GM12878 (cell line): Measurements from ENCODE around the gene HIVEP1. TPM values are rescaled to one million over a fixed set of nuclear protein-coding genes. Genes with fewer than 3 reads are reported as not detected.

Experiments
- ATAC-seq: fragments of 200-7000 bp; cut with Tn5 transposase; 3 replicates; pipeline ENCODE4 v1.9.1; 2020; ENCODE audit warnings: mild to moderate bottlenecking, moderate library complexity
- BruUV-seq: library from RNA; stranded (reverse); fragments of 400-500 nt; replicated peaks from 2 replicates; lab custom pipeline; 2021; lab: Mats Ljungman, UMichigan
- CTCF ChIA-PET: fragments of 300-600 bp; sonication (Branson Sonifier 250); formaldehyde crosslinking; extraction: SDS; loops from one replicate; lab custom pipeline; 2021; ENCODE audit warnings: inconsistent platforms; lab: Yijun Ruan, JAX
- POLR2A ChIA-PET: fragments of 350-600 bp; formaldehyde crosslinking; extraction: SDS; loops from one replicate; lab custom pipeline; 2021; ENCODE audit warnings: inconsistent platforms; lab: Charles Lee
- RAD21 ChIA-PET: fragments of 300-600 bp; sonication (Branson Sonifier 250); formaldehyde crosslinking; loops from one replicate; lab custom pipeline; 2023; ENCODE audit warnings: antibody characterized with exemption; ENCODE audit not compliant: unreplicated experiment; lab: Charles Lee
- SMC1A ChIA-PET: fragments of 300-600 bp; sonication (Branson Sonifier 250); formaldehyde crosslinking; loops from one replicate; lab custom pipeline; 2023; ENCODE audit not compliant: unreplicated experiment, uncharacterized antibody; lab: Charles Lee
- DNase-seq: peaks from one replicate; pipeline ENCODE4 v3.0.0-alpha.2; 2011; ENCODE audit warnings: low read depth, low spot score
- FAIRE-seq: peaks from 3 replicates; lab custom pipeline; 2011; peaks lifted over from hg19 to GRCh38; lab: Jason Lieb, UNC
- H2AFZ ChIP-seq: 2 replicates; pipeline ENCODE4 v1.6.0; 2011; ENCODE audit warnings: low read depth, low read length, control low read depth; ENCODE audit not compliant: control insufficient read depth
- H3K27ac ChIP-seq: 2 replicates; pipeline ENCODE4 v1.5.1; 2011; ENCODE audit warnings: control low read depth; ENCODE audit not compliant: control insufficient read depth, insufficient read depth
- H3K27me3 ChIP-seq, 2 experiments: replicated peaks in 1 of 2; 2 replicates each; pipeline versions ENCODE4 v1.6.0 to v1.6.1; 2011; ENCODE audit warnings: low read length in 1 of 2; ENCODE audit not compliant: control insufficient read depth in 2 of 2, insufficient read depth in 2 of 2
- H3K36me3 ChIP-seq, 2 experiments: 2 replicates each; pipeline ENCODE4 v1.5.1; 2011; ENCODE audit warnings: low read length in 1 of 2; ENCODE audit not compliant: control insufficient read depth in 2 of 2, insufficient read depth in 2 of 2
- H3K4me1 ChIP-seq: 2 replicates; pipeline ENCODE4 v1.6.1; 2011; ENCODE audit warnings: mild to moderate bottlenecking, low read length, moderate library complexity, mixed read lengths; ENCODE audit not compliant: control insufficient read depth, insufficient read depth
- H3K4me2 ChIP-seq: 2 replicates; pipeline ENCODE4 v1.6.0; 2011; ENCODE audit warnings: control low read depth; ENCODE audit not compliant: control insufficient read depth, insufficient read depth
- H3K4me3 ChIP-seq: fragments of 200-600 bp; sonication (generic); 2 replicates; pipeline ENCODE4 v1.5.1; 2016
- H3K79me2 ChIP-seq: 2 replicates; pipeline ENCODE4 v1.6.0; 2011; ENCODE audit warnings: low read length; ENCODE audit not compliant: control insufficient read depth, insufficient read depth
- H3K9ac ChIP-seq: 2 replicates; pipeline ENCODE4 v1.8.0; 2011; ENCODE audit warnings: low read length, control low read depth, mixed read lengths; ENCODE audit not compliant: control insufficient read depth, insufficient read depth
- H3K9me3 ChIP-seq: replicated peaks from 3 replicates; pipeline ENCODE4 v1.5.1; 2011; ENCODE audit warnings: mild to moderate bottlenecking, low read length; ENCODE audit not compliant: control insufficient read depth, insufficient read depth
- H4K20me1 ChIP-seq: 2 replicates; pipeline ENCODE4 v1.6.0; 2011; ENCODE audit not compliant: control insufficient read depth, insufficient read depth
- BCL3 ChIP-seq: IDR thresholded peaks from 2 replicates; pipeline ENCODE4 v1.6.1; 2011; ENCODE audit warnings: borderline replicate concordance, low read depth, mild to moderate bottlenecking, moderate library complexity, low read length; ENCODE audit not compliant: insufficient read depth, poor library complexity, severe bottlenecking
- BMI1 ChIP-seq: fragments of 450-650 bp; IDR thresholded peaks from 2 replicates; pipeline ENCODE4 v1.6.1; 2016; ENCODE audit warnings: mild to moderate bottlenecking, moderate library complexity, borderline replicate concordance
- CHD2 ChIP-seq: IDR thresholded peaks from 2 replicates; pipeline ENCODE4 v1.6.1; 2011; ENCODE audit warnings: low read depth, low read length, improper control_type of control experiment, borderline replicate concordance
- E4F1 ChIP-seq: fragments of 450-650 bp; IDR thresholded peaks from 2 replicates; pipeline ENCODE4 v1.6.1; 2018; ENCODE audit warnings: borderline replicate concordance, mild to moderate bottlenecking; ENCODE audit not compliant: partially characterized antibody
- HCFC1 ChIP-seq: fragments of 150-350 bp; IDR thresholded peaks from 2 replicates; pipeline ENCODE4 v1.6.1; 2014; ENCODE audit warnings: low read length
- SMARCA5 ChIP-seq: fragments of 450-650 bp; IDR thresholded peaks from 2 replicates; pipeline ENCODE4 v1.6.1; 2017; ENCODE audit warnings: mild to moderate bottlenecking
- YY1 ChIP-seq: IDR thresholded peaks from 2 replicates; pipeline ENCODE4 v1.6.1; 2011; ENCODE audit warnings: low read depth, mild to moderate bottlenecking, low read length
- ZZZ3 ChIP-seq: IDR thresholded peaks from 2 replicates; pipeline ENCODE4 v1.6.1; 2011; ENCODE audit warnings: low read depth; ENCODE audit not compliant: control insufficient read depth, insufficient read length
- WGBS: methylation state at CpG from one replicate; pipeline ENCODE4 v1.1.6; 2016; ENCODE audit warnings: low lambda C conversion rate; ENCODE audit not compliant: insufficient replicate concordance, insufficient coverage; ENCODE audit errors: missing lambda C conversion rate; 5-methylcytosine and 5-hydroxymethylcytosine counted together
- in situ Hi-C: fragments of 300-500 bp; cut with MboI; formaldehyde crosslinking; loops from 9 replicates; pipeline ENCODE4 v1.14.3; 2018; ENCODE audit warnings: mixed read lengths
- intact Hi-C: fragments of 100-400 bp; cut with micrococcal nuclease; formaldehyde crosslinking; loops from one replicate; pipeline ENCODE4 v1.14.2; 2022; ENCODE audit not compliant: unreplicated experiment
- polyA plus RNA-seq, 11 experiments: library from polyadenylated mRNA; depleted of rRNA in 4 of 11; unstranded in 6 of 11; stranded (reverse) in 5 of 11; fragments of >200 nt; fragmentation: Nextera tagmentation in 4 of 11; fragmentation: Illumina TruSeq in 1 of 11; extraction: Ambion mirVana in 4 of 11; extraction: Trizol in 1 of 11; gene quantifications; 1 replicate in 1 of 11; 2 replicates in 10 of 11; pipeline versions ENCODE4 v1.2.1 to v1.2.3, GENCODE V29; 2011 to 2016; ENCODE audit warnings: inconsistent platforms in 2 of 11, missing spikeins in 2 of 11, low read depth in 1 of 11
- total RNA-seq, 4 experiments: library from RNA; depleted of rRNA in 3 of 4; stranded (reverse); fragments of >200 nt in 3 of 4; fragmentation: Illumina TruSeq in 1 of 4; extraction: Trizol in 1 of 4; gene quantifications; 2 replicates each; pipeline versions ENCODE4 v1.2.1 to v1.2.3, GENCODE V29; 2013 to 2021

The HIVEP1 gene
- total and polyA plus RNA-seq, 10 of the 15 experiments (the other 5 are each of a cell fraction or from before 2014, with no cell fraction given) = 4.3 to 37.5 (median 21.6) TPM

- Histone ChIP-seq H3K36me3 (peaks cover 1 to 10% of the 10 kb centered on the region in 2 experiments; a peak in 2 of 4 replicates), H3K27me3 (no peaks in the 10 kb centered on the region), H3K4me3 (no peak overlapping the region), H3K4me2 (no peak overlapping the region), H3K4me1 (peaks cover 20% of the 10 kb centered on the region), H3K9ac (no peak overlapping the region), H3K9me3 (peaks cover 15% of the 10 kb centered on the region), H3K27ac (no peak overlapping the region; the same call in 1 of the 2 replicates), H4K20me1 (no peaks in the 10 kb centered on the region), H3K79me2 (peaks cover 89% of the 10 kb centered on the region), H2AFZ (no peak overlapping the region)
- POLR2A ChIA-PET = no interaction called here
- ATAC-seq (no peak), DNase-seq (no peak), FAIRE-seq (no peak)
- intact Hi-C loops (no loop called here), in situ Hi-C loops (no loop called here)
- TF ChIP-seq BMI1 (no peak), YY1 (no peak), ZZZ3 (no peak), SMARCA5 (no peak), E4F1 (no peak), CHD2 (no peak), HCFC1 (no peak), BCL3 (no peak)
- no TSS peak for BruUV-seq
- RAD21 ChIA-PET = interaction anchor here (1.3 kb wide), 1 partner anchor 378 kb away, joined by 4 read pairs; no protein-coding TSS in a partner anchor
- CTCF ChIA-PET = no interaction called here
- SMC1A ChIA-PET = no interaction called here
- 82% methylated on average over 4 of the region's 4 CpGs for WGBS
Observed at GRCh38 chr6:12033770-12034169, 21.7 kb downstream of the HIVEP1 start.
